HEK293 (cell line): Measurements from ENCODE around the gene SLC30A3.

Source experiments
- CTCF ChIP-seq: fragments of 450-650 bp; formaldehyde crosslinking; IDR thresholded peaks from 2 replicates; pipeline ENCODE4 v1.5.1; 2016; ENCODE audit warnings: missing biosample characterization, missing genetic modification characterization
- MZF1 ChIP-seq: fragments of 450-650 bp; formaldehyde crosslinking; IDR thresholded peaks from 2 replicates; pipeline ENCODE4 v1.5.1; 2017; ENCODE audit warnings: missing biosample characterization, missing genetic modification characterization, borderline replicate concordance
- YY2 ChIP-seq: fragments of 450-650 bp; formaldehyde crosslinking; IDR thresholded peaks from 2 replicates; pipeline ENCODE4 v1.5.1; 2016; ENCODE audit warnings: missing biosample characterization, missing genetic modification characterization
- ZBTB48 ChIP-seq: fragments of 450-650 bp; formaldehyde crosslinking; IDR thresholded peaks from 2 replicates; pipeline ENCODE4 v1.5.1; 2016; ENCODE audit warnings: missing biosample characterization, missing genetic modification characterization
- ZBTB49 ChIP-seq: fragments of 450-650 bp; formaldehyde crosslinking; IDR thresholded peaks from 2 replicates; pipeline ENCODE4 v1.5.1; 2016; ENCODE audit warnings: missing biosample characterization, missing genetic modification characterization, low read depth
- ZBTB8A ChIP-seq: fragments of 450-650 bp; formaldehyde crosslinking; IDR thresholded peaks from 2 replicates; pipeline ENCODE4 v1.5.1; 2016; ENCODE audit warnings: missing biosample characterization, missing genetic modification characterization
- ZNF24 ChIP-seq: fragments of 450-650 bp; formaldehyde crosslinking; IDR thresholded peaks from 2 replicates; pipeline ENCODE4 v1.5.1; 2016; ENCODE audit warnings: missing biosample characterization, missing genetic modification characterization
- TF ChIP-seq, protein P1 (sequence below): fragments of 450-650 bp; formaldehyde crosslinking; IDR thresholded peaks from 2 replicates; pipeline ENCODE4 v1.5.1; 2016; ENCODE audit warnings: missing biosample characterization, missing genetic modification characterization
- TF ChIP-seq, protein P2 (sequence below): fragments of 450-650 bp; formaldehyde crosslinking; IDR thresholded peaks from 2 replicates; pipeline ENCODE4 v1.5.1; 2016; ENCODE audit warnings: missing biosample characterization, missing genetic modification characterization

DNA sequence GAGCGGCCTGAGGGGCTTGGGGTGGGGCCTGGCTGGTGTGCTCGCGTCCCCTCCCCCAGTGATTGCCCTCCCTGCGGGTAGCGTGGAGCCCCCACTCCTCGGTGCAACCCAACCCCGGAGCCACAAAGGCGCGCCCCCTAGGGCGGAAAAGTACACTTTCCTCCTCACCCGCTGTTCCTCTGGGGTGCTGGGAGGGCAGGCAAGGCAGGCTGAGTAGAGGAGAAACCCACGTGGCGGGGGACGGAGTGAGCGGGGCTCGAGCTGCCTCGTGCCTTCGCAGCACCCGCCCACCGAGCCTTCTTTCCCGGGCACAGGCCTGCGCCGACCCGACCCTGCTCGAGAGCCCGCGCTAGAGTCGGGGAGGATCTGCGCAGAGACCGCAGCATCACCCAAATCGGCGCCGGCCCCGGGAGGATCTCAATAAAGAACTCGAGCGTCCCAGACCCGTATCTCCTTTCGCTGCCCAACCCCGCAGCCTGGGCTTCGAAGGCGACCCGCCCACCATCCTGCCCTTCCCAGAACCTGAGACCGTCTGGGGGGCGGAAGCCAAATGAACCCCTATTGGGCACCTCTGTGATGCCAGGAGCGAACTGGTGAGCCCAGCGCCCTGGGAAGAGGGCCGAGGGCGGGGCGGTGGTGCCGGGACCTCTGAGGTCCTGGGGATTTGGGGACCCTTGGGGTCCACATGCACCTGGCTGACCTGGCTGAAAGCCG lies 43.9 kb upstream of the SLC30A3 start:
- TF ChIP-seq CTCF (tag by site-specific recombination): no peak
- TF ChIP-seq ZBTB8A (tag by site-specific recombination): no peak
- TF ChIP-seq, protein P1, sequence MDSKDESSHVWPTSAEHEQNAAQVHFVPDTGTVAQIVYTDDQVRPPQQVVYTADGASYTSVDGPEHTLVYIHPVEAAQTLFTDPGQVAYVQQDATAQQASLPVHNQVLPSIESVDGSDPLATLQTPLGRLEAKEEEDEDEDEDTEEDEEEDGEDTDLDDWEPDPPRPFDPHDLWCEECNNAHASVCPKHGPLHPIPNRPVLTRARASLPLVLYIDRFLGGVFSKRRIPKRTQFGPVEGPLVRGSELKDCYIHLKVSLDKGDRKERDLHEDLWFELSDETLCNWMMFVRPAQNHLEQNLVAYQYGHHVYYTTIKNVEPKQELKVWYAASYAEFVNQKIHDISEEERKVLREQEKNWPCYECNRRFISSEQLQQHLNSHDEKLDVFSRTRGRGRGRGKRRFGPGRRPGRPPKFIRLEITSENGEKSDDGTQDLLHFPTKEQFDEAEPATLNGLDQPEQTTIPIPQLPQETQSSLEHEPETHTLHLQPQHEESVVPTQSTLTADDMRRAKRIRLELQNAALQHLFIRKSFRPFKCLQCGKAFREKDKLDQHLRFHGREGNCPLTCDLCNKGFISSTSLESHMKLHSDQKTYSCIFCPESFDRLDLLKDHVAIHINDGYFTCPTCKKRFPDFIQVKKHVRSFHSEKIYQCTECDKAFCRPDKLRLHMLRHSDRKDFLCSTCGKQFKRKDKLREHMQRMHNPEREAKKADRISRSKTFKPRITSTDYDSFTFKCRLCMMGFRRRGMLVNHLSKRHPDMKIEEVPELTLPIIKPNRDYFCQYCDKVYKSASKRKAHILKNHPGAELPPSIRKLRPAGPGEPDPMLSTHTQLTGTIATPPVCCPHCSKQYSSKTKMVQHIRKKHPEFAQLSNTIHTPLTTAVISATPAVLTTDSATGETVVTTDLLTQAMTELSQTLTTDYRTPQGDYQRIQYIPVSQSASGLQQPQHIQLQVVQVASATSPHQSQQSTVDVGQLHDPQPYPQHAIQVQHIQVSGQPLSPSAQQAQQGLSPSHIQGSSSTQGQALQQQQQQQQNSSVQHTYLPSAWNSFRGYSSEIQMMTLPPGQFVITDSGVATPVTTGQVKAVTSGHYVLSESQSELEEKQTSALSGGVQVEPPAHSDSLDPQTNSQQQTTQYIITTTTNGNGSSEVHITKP (tag by site-specific recombination): no peak
- TF ChIP-seq, protein P2, sequence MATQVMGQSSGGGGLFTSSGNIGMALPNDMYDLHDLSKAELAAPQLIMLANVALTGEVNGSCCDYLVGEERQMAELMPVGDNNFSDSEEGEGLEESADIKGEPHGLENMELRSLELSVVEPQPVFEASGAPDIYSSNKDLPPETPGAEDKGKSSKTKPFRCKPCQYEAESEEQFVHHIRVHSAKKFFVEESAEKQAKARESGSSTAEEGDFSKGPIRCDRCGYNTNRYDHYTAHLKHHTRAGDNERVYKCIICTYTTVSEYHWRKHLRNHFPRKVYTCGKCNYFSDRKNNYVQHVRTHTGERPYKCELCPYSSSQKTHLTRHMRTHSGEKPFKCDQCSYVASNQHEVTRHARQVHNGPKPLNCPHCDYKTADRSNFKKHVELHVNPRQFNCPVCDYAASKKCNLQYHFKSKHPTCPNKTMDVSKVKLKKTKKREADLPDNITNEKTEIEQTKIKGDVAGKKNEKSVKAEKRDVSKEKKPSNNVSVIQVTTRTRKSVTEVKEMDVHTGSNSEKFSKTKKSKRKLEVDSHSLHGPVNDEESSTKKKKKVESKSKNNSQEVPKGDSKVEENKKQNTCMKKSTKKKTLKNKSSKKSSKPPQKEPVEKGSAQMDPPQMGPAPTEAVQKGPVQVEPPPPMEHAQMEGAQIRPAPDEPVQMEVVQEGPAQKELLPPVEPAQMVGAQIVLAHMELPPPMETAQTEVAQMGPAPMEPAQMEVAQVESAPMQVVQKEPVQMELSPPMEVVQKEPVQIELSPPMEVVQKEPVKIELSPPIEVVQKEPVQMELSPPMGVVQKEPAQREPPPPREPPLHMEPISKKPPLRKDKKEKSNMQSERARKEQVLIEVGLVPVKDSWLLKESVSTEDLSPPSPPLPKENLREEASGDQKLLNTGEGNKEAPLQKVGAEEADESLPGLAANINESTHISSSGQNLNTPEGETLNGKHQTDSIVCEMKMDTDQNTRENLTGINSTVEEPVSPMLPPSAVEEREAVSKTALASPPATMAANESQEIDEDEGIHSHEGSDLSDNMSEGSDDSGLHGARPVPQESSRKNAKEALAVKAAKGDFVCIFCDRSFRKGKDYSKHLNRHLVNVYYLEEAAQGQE: no peak
- no peak for TF ChIP-seq YY2 (tag by site-specific recombination)
- no peak for TF ChIP-seq ZNF24 (tag by site-specific recombination)
- no peak for TF ChIP-seq ZBTB49
- TF ChIP-seq ZBTB48 (tag by site-specific recombination): no peak
- TF ChIP-seq MZF1: no peak
